ENCODE measurements around the gene OR6C68. TPM values are rescaled to one million over a fixed set of nuclear protein-coding genes. Genes with fewer than 3 reads are reported as not detected.
"Not testable (repeated sequence)": the region's sequence is repeated elsewhere in the genome, so short reads cannot be mapped to it uniquely, and the experiment has no call there.

OR6C68 gene
- total RNA-seq, 4 donors from 2014 or later: not detected

- ATAC-seq: no peak
- Histone ChIP-seq H3K36me3 (no peaks in the 10 kb centered on the region), H3K27ac (no peak overlapping the region), H3K4me3 (no peak overlapping the region), H3K4me1 (no peaks in the 10 kb centered on the region), H3K27me3 (no peaks in the 10 kb centered on the region), H3K9me3 (no peaks in the 10 kb centered on the region)
- intact Hi-C loops (cut with DNase I; ENCODE audit: low total_unique reads): no loop called here
- in situ Hi-C loops (cut with MboI; ENCODE audit: low sequenced_read_pairs in 4 of 4): no loop called here
- DNase-seq: no peak
- TF ChIP-seq CTCF (IDR thresholded peaks at IDR 0.05 in 4 of 5, conservative IDR thresholded peaks at IDR 0.05 in 1 of 5): no peak
- no peak for TF ChIP-seq POLR2A (IDR thresholded peaks at IDR 0.05)
Observed at GRCh38 chr12:55467836-55468235, 24.3 kb upstream of the OR6C68 start.

GRCh38 chr12:55469291-55469690, 22.9 kb upstream of the OR6C68 start:
- H3K4me3 ChIP-seq: no peak overlapping the region
- no peaks in the 10 kb centered on the region for H3K27me3 ChIP-seq
- intact Hi-C loops (cut with DNase I; ENCODE audit: low total_unique reads) (no loop called here), in situ Hi-C loops (cut with MboI; ENCODE audit: low sequenced_read_pairs in 4 of 4) (no loop called here)
- no peaks in the 10 kb centered on the region for H3K4me1 ChIP-seq
- H3K27ac ChIP-seq: no peak overlapping the region
- no peak for ATAC-seq
- no peaks in the 10 kb centered on the region for H3K36me3 ChIP-seq
- no peak for DNase-seq
- no peaks in the 10 kb centered on the region for H3K9me3 ChIP-seq
- TF ChIP-seq CTCF (IDR thresholded peaks at IDR 0.05 in 4 of 5, conservative IDR thresholded peaks at IDR 0.05 in 1 of 5) (no peak), POLR2A (IDR thresholded peaks at IDR 0.05) (no peak)

- in situ Hi-C loops (cut with MboI; ENCODE audit: low sequenced_read_pairs in 4 of 4): no loop called here
- no peak for DNase-seq
Observed at GRCh38 chr12:55470088-55470829, 21.9 kb upstream of the OR6C68 start, which contains the start of gene OR6C70. TSS of gene OR6C70 (minus strand) at chr12:55470138. CDS start at chr12:55470138, 0 bp downstream.

GRCh38 chr12:55472264-55472663, 19.9 kb upstream of the OR6C68 start:
- no peak for TF ChIP-seq CTCF (IDR thresholded peaks at IDR 0.05 in 4 of 5, conservative IDR thresholded peaks at IDR 0.05 in 1 of 5)
- no peak for TF ChIP-seq POLR2A (IDR thresholded peaks at IDR 0.05)
- H3K36me3 ChIP-seq: no peaks in the 10 kb centered on the region
- ATAC-seq (no peak), DNase-seq (no peak)
- H3K4me3 ChIP-seq: no peak overlapping the region
- in situ Hi-C loops (cut with MboI; ENCODE audit: low sequenced_read_pairs in 4 of 4): no loop called here
- H3K27ac ChIP-seq: no peak overlapping the region
- H3K4me1 ChIP-seq: no peaks in the 10 kb centered on the region
- intact Hi-C loops (cut with DNase I; ENCODE audit: low total_unique reads): no loop called here
- H3K27me3 ChIP-seq: no peaks in the 10 kb centered on the region
- no peaks in the 10 kb centered on the region for H3K9me3 ChIP-seq

More at GRCh38 chr12:55470088-55470829, 21.9 kb upstream of the OR6C68 start, which contains the start of gene OR6C70:
- no peak for TF ChIP-seq POLR2A (IDR thresholded peaks at IDR 0.05)
- TF ChIP-seq CTCF (IDR thresholded peaks at IDR 0.05 in 4 of 5, conservative IDR thresholded peaks at IDR 0.05 in 1 of 5): no peak
- Histone ChIP-seq H3K4me1 (no peaks in the 10 kb centered on the region), H3K27me3 (no peaks in the 10 kb centered on the region), H3K36me3 (no peaks in the 10 kb centered on the region), H3K4me3 (no peak within 1 kb of the TSS), H3K27ac (no peak within 1 kb of the TSS), H3K9me3 (no peaks in the 10 kb centered on the region)
- ATAC-seq: no peak
- intact Hi-C loops (cut with DNase I; ENCODE audit: low total_unique reads): no loop called here

- intact Hi-C loops (cut with DNase I; ENCODE audit: low total_unique reads); H3K9me3 ChIP-seq; in situ Hi-C loops (cut with MboI; ENCODE audit: low sequenced_read_pairs in 4 of 4): not testable (repeated sequence)
Observed at GRCh38 chr12:55479136-55479535, 13.0 kb upstream of the OR6C68 start.

GRCh38 chr12:55484284-55484683, 7.9 kb upstream of the OR6C68 start:
- H3K4me1 ChIP-seq; intact Hi-C loops (cut with DNase I; ENCODE audit: low total_unique reads); H3K27me3 ChIP-seq; DNase-seq; H3K9me3 ChIP-seq; ATAC-seq; H3K36me3 ChIP-seq; H3K4me3 ChIP-seq; in situ Hi-C loops (cut with MboI; ENCODE audit: low sequenced_read_pairs in 4 of 4); H3K27ac ChIP-seq: not testable (repeated sequence)

More at GRCh38 chr12:55479136-55479535, 13.0 kb upstream of the OR6C68 start:
- H3K4me1 ChIP-seq, H3K27me3 ChIP-seq, H3K4me3 ChIP-seq, H3K36me3 ChIP-seq, DNase-seq, H3K27ac ChIP-seq, ATAC-seq: not testable (repeated sequence)
